Measurements from ENCODE around the gene LUC7L3. TPM values are rescaled to one million over a fixed set of nuclear protein-coding genes. Genes with fewer than 3 reads are reported as not detected.
A peak's percentile ranks its signal among the peaks of the same experiment; 100 is the strongest.

The LUC7L3 gene
- total RNA-seq, 4 donors from 2014 or later, result 31.6 to 70.2 (median 51.6) TPM

DNA sequence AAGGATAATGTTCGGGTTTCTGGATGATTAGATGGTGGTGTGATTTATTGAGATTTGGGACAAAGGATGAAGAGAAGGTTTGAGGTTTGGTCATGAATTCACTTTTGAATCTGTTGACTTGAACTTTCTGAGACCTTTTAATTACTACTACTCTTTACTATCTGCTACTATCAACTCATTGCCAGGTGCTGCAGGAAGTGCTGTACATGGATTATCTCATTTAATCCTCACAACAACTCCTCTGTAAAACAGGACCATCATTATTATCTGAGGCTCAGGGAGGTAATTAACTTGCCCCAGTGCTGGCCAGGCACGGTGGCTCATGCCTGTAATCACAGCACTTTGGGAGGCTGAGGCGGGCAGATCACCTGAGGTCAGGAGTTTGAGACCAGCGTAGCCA is 8.8 kb upstream of the LUC7L3 start:
- no peak for DNase-seq (ENCODE audit: low spot score in 2 of 2)
- 74 to 75% methylated on average over 4 of the region's 4 CpGs for WGBS, 2 donors
- TF ChIP-seq, protein P1, sequence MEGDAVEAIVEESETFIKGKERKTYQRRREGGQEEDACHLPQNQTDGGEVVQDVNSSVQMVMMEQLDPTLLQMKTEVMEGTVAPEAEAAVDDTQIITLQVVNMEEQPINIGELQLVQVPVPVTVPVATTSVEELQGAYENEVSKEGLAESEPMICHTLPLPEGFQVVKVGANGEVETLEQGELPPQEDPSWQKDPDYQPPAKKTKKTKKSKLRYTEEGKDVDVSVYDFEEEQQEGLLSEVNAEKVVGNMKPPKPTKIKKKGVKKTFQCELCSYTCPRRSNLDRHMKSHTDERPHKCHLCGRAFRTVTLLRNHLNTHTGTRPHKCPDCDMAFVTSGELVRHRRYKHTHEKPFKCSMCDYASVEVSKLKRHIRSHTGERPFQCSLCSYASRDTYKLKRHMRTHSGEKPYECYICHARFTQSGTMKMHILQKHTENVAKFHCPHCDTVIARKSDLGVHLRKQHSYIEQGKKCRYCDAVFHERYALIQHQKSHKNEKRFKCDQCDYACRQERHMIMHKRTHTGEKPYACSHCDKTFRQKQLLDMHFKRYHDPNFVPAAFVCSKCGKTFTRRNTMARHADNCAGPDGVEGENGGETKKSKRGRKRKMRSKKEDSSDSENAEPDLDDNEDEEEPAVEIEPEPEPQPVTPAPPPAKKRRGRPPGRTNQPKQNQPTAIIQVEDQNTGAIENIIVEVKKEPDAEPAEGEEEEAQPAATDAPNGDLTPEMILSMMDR (IDR thresholded peaks at IDR 0.05), result no peak
- TF ChIP-seq POLR2A (IDR thresholded peaks at IDR 0.05), result no peak
- intact Hi-C loops (cut with DNase I; ENCODE audit: low total_unique reads), result no loop called here
- H3K4me3 ChIP-seq (ENCODE audit: low read depth, poor library complexity, severe bottlenecking), result no peak overlapping the region

DNA sequence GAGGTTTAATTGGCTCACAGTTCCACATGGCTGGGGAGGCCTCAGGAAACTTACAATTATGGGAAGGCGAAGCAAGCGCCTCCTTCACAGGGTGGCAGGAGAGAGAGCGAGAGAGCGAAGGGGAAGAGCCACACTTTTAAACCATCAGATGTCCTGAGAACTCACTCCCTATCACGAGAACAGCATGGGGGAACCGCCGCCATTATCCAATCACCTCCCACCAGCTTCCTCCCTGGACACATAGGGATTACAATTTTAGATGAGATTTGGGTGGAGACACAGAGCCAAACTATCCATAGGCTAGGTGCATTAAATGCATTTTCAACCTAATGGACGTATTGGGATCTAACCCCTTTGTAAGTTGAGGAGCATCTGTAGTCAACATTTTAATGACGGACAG is 6.8 kb upstream of the LUC7L3 start:
- intact Hi-C loops (cut with DNase I; ENCODE audit: low total_unique reads), result no loop called here
- H3K4me3 ChIP-seq (ENCODE audit: low read depth, poor library complexity, severe bottlenecking), result no peak overlapping the region
- WGBS, 2 donors, result 87 to 88% methylated on average over 9 of the region's 9 CpGs
- no peak for DNase-seq (ENCODE audit: low spot score in 2 of 2)
- TF ChIP-seq, protein P1 (IDR thresholded peaks at IDR 0.05), result no peak
- TF ChIP-seq POLR2A (IDR thresholded peaks at IDR 0.05), result no peak

DNA sequence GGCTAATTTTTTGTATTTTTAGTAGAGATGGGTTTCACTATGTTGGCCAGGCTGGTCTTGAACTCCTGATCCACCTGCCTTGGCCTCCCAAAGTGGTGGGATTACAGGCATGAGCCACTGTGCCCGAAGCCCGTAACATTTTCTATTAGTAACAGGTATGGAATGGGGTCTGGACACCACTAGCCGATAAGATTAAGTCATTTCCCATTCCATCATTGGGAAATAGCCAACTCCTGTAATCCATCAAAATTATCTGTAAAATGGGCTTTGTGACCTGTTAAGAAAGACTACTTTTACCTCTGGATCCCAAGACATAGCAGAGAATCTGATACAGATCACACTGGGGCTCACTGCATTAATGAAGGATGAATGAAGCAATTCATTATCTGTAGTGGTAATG is 3.9 kb upstream of the LUC7L3 start:
- H3K4me3 ChIP-seq (ENCODE audit: low read depth, poor library complexity, severe bottlenecking), result no peak overlapping the region
- 93 to 100% methylated on average over 3 of the region's 3 CpGs for WGBS, 2 donors
- DNase-seq (ENCODE audit: low spot score in 2 of 2), result no peak
- TF ChIP-seq POLR2A (IDR thresholded peaks at IDR 0.05), result no peak
- TF ChIP-seq, protein P1 (IDR thresholded peaks at IDR 0.05), result no peak
- intact Hi-C loops (cut with DNase I; ENCODE audit: low total_unique reads), result no loop called here

DNA sequence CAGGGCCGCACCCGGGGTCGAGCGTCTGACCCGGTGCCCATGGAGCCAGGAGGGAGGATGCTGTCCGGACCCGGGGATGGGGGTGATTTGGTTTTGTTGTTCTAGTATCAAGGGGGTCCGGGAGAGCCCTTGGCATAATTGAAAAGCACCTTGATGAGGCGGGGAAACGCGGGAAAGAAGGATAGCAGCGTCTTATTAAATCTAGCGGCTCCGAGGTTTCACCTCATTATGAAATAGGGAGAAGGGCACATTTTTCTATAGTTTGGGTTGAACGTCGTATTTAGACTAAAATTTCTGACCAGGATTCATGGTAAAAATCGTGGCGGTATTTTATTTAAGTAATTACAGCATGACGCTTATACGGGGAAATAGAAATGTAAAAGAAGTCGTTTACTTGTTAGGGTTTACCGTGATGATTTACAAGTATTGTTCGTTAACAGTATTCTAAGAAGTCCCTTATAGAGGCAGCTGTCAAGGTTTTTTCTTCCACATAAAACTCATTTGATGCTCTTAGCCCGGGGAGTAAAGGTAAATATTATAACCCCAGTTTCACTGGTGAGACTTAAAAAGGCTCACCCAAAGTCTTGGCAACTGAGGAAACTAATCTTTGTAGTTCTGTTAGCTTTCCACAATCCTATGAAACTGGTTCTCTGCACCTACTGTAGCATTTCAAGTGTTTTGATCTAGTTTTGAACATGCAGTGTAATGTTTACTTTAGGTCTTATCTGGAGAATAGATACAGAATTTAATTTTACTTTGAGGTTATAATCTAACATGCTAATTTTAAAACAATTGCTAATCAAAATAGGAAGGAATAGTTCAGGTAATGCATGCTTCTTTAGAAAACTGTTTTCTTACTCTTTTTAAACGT is 756 bp downstream of the LUC7L3 start:
- DNase-seq (ENCODE audit: low spot score in 2 of 2), result no peak
- no peak for TF ChIP-seq POLR2A (IDR thresholded peaks at IDR 0.05)
- TF ChIP-seq, protein P1 (IDR thresholded peaks at IDR 0.05), result no peak
- intact Hi-C loops (cut with DNase I; ENCODE audit: low total_unique reads), result no loop called here
- WGBS, 2 donors, result 1% methylated on average over 22 to 25 of the region's 25 CpGs
- peak overlapping the region; percentile 96 for H3K4me3 ChIP-seq (ENCODE audit: low read depth, poor library complexity, severe bottlenecking)

DNA sequence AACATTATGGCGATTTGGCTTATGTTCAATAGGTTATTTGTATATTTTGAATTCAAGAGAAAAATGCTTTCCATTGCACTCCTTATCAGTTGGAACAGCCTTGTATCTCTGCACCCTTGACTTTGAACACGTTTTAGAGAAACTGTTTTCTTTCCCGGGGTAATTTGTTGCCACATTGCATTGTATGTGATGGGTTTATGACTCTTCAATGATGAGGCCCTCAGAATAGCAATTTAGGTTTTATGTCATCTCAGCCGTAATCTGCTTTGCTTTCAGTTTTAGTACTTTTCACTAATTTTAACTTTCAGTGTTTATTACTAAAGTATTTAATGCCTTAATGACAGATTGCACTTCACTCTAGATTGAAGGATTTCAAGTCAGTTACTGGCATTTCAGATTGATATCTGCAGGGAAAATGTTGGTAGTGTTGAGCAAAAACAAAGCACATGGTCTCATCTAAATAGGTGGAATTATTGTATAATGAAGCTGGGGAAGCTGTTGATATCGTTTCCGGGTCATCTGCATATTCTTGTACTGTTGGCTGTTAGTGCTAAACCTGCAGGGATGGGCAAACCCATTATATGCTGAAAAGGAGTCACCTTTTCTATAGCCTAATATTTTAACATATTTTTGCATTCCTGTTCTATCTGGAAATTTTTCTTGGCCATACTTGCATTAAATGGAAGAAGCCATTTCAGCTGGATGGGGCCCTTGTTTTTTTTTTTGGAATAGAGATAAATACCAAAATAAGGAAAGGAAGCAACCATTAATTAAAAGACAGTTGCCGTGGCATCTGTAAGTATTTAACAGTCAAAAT is 2.0 kb downstream of the LUC7L3 start:
- DNase-seq (ENCODE audit: low spot score in 2 of 2), result no peak
- intact Hi-C loops (cut with DNase I; ENCODE audit: low total_unique reads), result no loop called here
- 3 to 8% methylated on average over 7 of the region's 7 CpGs for WGBS, 2 donors
- TF ChIP-seq, protein P1 (IDR thresholded peaks at IDR 0.05), result no peak
- no peak for TF ChIP-seq POLR2A (IDR thresholded peaks at IDR 0.05)
- H3K4me3 ChIP-seq (ENCODE audit: low read depth, poor library complexity, severe bottlenecking), result peak overlapping the region; percentile 96

All from lower leg skin (tissue), 4 donors.